ENCODE results near the gene TBC1D17.

TBC1D17 gene

GRCh38 chr19:49882643-49883042 is 5.1 kb downstream of the TBC1D17 start:
- Histone ChIP-seq H3K27me3 (ENCODE audit: low read length) (no peaks in the 10 kb centered on the region), H3K27ac (ENCODE audit: low read depth, low read length) (no peak overlapping the region), H3K4me3 (ENCODE audit: insufficient read depth, low read length, poor library complexity, severe bottlenecking) (no peak overlapping the region), H3K9me3 (ENCODE audit: insufficient read depth, low read length) (no peaks in the 10 kb centered on the region), H3K79me2 (ENCODE audit: insufficient read depth, low read length) (no peaks in the 10 kb centered on the region), H3K36me3 (ENCODE audit: low read length) (peaks cover 8% of the 10 kb centered on the region; the same call in 1 of the 2 replicates), H3K9ac (ENCODE audit: low read length) (no peak overlapping the region), H3K9me2 (replicated peaks; ENCODE audit: insufficient read depth, low read length) (no peaks in the 10 kb centered on the region), H3F3A (ENCODE audit: insufficient read depth) (peaks cover 7% of the 10 kb centered on the region; the same call in 1 of the 2 replicates), H4K20me1 (ENCODE audit: low read depth, low read length) (no peaks in the 10 kb centered on the region), H3K4me2 (ENCODE audit: low read depth, low read length, poor library complexity, severe bottlenecking) (no peak overlapping the region), H2AFZ (ENCODE audit: low read depth, low read length, severe bottlenecking) (no peak overlapping the region)
- TF ChIP-seq CTCF (IDR thresholded peaks at IDR 0.05; ENCODE audit: insufficient read depth, low read length, poor library complexity, severe bottlenecking) (no peak), EZH2phosphoT487 (conservative IDR thresholded peaks at IDR 0.05; ENCODE audit: low read length) (no peak)

GRCh38 chr19:49883094-49883493 is 5.6 kb downstream of the TBC1D17 start:
- no peaks in the 10 kb centered on the region for H4K20me1 ChIP-seq (ENCODE audit: low read depth, low read length)
- peaks cover 8% of the 10 kb centered on the region; the same call in 1 of the 2 replicates for H3K36me3 ChIP-seq (ENCODE audit: low read length)
- H3K27me3 ChIP-seq (ENCODE audit: low read length) = no peaks in the 10 kb centered on the region
- TF ChIP-seq CTCF (IDR thresholded peaks at IDR 0.05; ENCODE audit: insufficient read depth, low read length, poor library complexity, severe bottlenecking) = no peak
- TF ChIP-seq EZH2phosphoT487 (conservative IDR thresholded peaks at IDR 0.05; ENCODE audit: low read length) = no peak
- no peak overlapping the region for H3K4me3 ChIP-seq (ENCODE audit: insufficient read depth, low read length, poor library complexity, severe bottlenecking)
- peaks cover 7% of the 10 kb centered on the region; the same call in 1 of the 2 replicates for H3F3A ChIP-seq (ENCODE audit: insufficient read depth)
- no peak overlapping the region for H3K4me2 ChIP-seq (ENCODE audit: low read depth, low read length, poor library complexity, severe bottlenecking)
- no peaks in the 10 kb centered on the region for H3K9me2 ChIP-seq (replicated peaks; ENCODE audit: insufficient read depth, low read length)
- H3K27ac ChIP-seq (ENCODE audit: low read depth, low read length) = no peak overlapping the region
- H2AFZ ChIP-seq (ENCODE audit: low read depth, low read length, severe bottlenecking) = no peak overlapping the region
- H3K9me3 ChIP-seq (ENCODE audit: insufficient read depth, low read length) = no peaks in the 10 kb centered on the region
- H3K9ac ChIP-seq (ENCODE audit: low read length) = no peak overlapping the region
- no peaks in the 10 kb centered on the region for H3K79me2 ChIP-seq (ENCODE audit: insufficient read depth, low read length)

GRCh38 chr19:49884109-49884508 is 6.6 kb downstream of the TBC1D17 start:
- no peaks in the 10 kb centered on the region for H3K9me2 ChIP-seq (replicated peaks; ENCODE audit: insufficient read depth, low read length)
- H3K9ac ChIP-seq (ENCODE audit: low read length) = no peak overlapping the region
- no peaks in the 10 kb centered on the region for H4K20me1 ChIP-seq (ENCODE audit: low read depth, low read length)
- no peaks in the 10 kb centered on the region for H3K9me3 ChIP-seq (ENCODE audit: insufficient read depth, low read length)
- H3K27ac ChIP-seq (ENCODE audit: low read depth, low read length) = no peak overlapping the region
- H3K4me3 ChIP-seq (ENCODE audit: insufficient read depth, low read length, poor library complexity, severe bottlenecking) = no peak overlapping the region
- H3K36me3 ChIP-seq (ENCODE audit: low read length) = peaks cover 8% of the 10 kb centered on the region; the same call in 1 of the 2 replicates
- H3K4me2 ChIP-seq (ENCODE audit: low read depth, low read length, poor library complexity, severe bottlenecking) = no peak overlapping the region
- peaks cover 7% of the 10 kb centered on the region; the same call in 1 of the 2 replicates for H3F3A ChIP-seq (ENCODE audit: insufficient read depth)
- H3K27me3 ChIP-seq (ENCODE audit: low read length) = no peaks in the 10 kb centered on the region
- no peak overlapping the region for H2AFZ ChIP-seq (ENCODE audit: low read depth, low read length, severe bottlenecking)
- no peaks in the 10 kb centered on the region for H3K79me2 ChIP-seq (ENCODE audit: insufficient read depth, low read length)
- TF ChIP-seq EZH2phosphoT487 (conservative IDR thresholded peaks at IDR 0.05; ENCODE audit: low read length) = no peak
- no peak for TF ChIP-seq CTCF (IDR thresholded peaks at IDR 0.05; ENCODE audit: insufficient read depth, low read length, poor library complexity, severe bottlenecking)

Measured in SU-DHL-6 (cell line).